BLaER1 treated with 17β-estradiol and CSF1 and Interleukin-3, amounts not matched to agents 10 nM and 100 nM (cell line): Measurements from ENCODE around the gene PYDC1.
"Not testable (repeated sequence)": the region's sequence is repeated elsewhere in the genome, so short reads cannot be mapped to it uniquely, and the experiment has no call there.

Experiments
- H3K27ac ChIP-seq, 11 experiments: shearing (Covaris generic); formaldehyde crosslinking; 2 replicates each; pipeline ENCODE4 v1.8.1; 2022
- H3K27me3 ChIP-seq, 11 experiments: shearing (Covaris generic); formaldehyde crosslinking; 2 replicates each; pipeline ENCODE4 v1.8.1; 2022
- H3K36me3 ChIP-seq, 11 experiments: shearing (Covaris generic); formaldehyde crosslinking; 2 replicates each; pipeline ENCODE4 v1.8.1; 2022
- H3K4me1 ChIP-seq, 10 experiments: shearing (Covaris generic); formaldehyde crosslinking; 2 replicates each; pipeline ENCODE4 v1.8.1; 2022
- H3K4me2 ChIP-seq, 11 experiments: shearing (Covaris generic); formaldehyde crosslinking; 2 replicates each; pipeline ENCODE4 v1.8.1; 2022
- H3K4me3 ChIP-seq, 10 experiments: shearing (Covaris generic); formaldehyde crosslinking; 2 replicates each; pipeline ENCODE4 v1.8.1; 2022
- H3K9ac ChIP-seq, 11 experiments: shearing (Covaris generic); formaldehyde crosslinking; 2 replicates each; pipeline ENCODE4 v1.8.1; 2022
- H3K9me3 ChIP-seq, 11 experiments: shearing (Covaris generic); formaldehyde crosslinking; replicated peaks in 1 of 11; 2 replicates each; pipeline ENCODE4 v1.8.1; 2022
- H4K20me1 ChIP-seq, 11 experiments: shearing (Covaris generic); formaldehyde crosslinking; 2 replicates each; pipeline ENCODE4 v1.8.1; 2022
- Cebpa-rat ChIP-seq, 11 experiments: shearing (Covaris generic); IDR thresholded peaks; 2 replicates each; pipeline ENCODE4 v1.8.1; 2022

PYDC1 gene

GRCh38 chr16:31196324-31197088 is 20.4 kb downstream of the PYDC1 start:
- peaks cover 89 to 100% (median 100%) of the 10 kb centered on the region in 11 experiments for H4K20me1 ChIP-seq
- H3K9ac ChIP-seq: peak overlapping the region in 3 of 11 experiments; percentile 23 to 37 (median 29); a peak in 3 of 22 replicates
- H3K4me3 ChIP-seq: no peak overlapping the region
- no peaks in the 10 kb centered on the region for H3K27me3 ChIP-seq
- H3K27ac ChIP-seq: no peak overlapping the region
- H3K9me3 ChIP-seq: no peaks in the 10 kb centered on the region
- peaks cover 33 to 83% (median 54%) of the 10 kb centered on the region in 10 experiments for H3K4me1 ChIP-seq
- TF ChIP-seq Cebpa-rat (IDR thresholded peaks at IDR 0.05): peak in 7 of 11 experiments; percentile 22 to 80 (median 47); a peak in 8 of 22 replicates
- peak overlapping the region in 5 of 11 experiments; percentile 4 to 28 (median 12); a peak in 2 of 22 replicates for H3K4me2 ChIP-seq
- H3K36me3 ChIP-seq: peaks cover 74 to 95% (median 83%) of the 10 kb centered on the region in 11 experiments

- H3K27me3 ChIP-seq, H3K4me3 ChIP-seq, H3K27ac ChIP-seq, H3K9me3 ChIP-seq: not testable (repeated sequence)
- H3K9ac ChIP-seq: peak overlapping the region in 1 of 11 experiments; percentile 23; a peak in 1 of 22 replicates
- peaks cover 27 to 83% (median 47%) of the 10 kb centered on the region in 10 experiments for H3K4me1 ChIP-seq
- H3K4me2 ChIP-seq: 0 out of 22 replicates have a peak overlapping the region, but pooled peaks of 3 of the 11 experiments have one; percentile 4 to 21 (median 6)
- peaks cover 80 to 97% (median 90%) of the 10 kb centered on the region in 11 experiments for H3K36me3 ChIP-seq
- H4K20me1 ChIP-seq: peaks cover 96 to 100% (median 100%) of the 10 kb centered on the region in 11 experiments
Measured at GRCh38 chr16:31195861-31196260, 21.1 kb downstream of the PYDC1 start.

GRCh38 chr16:31194898-31195297 is 22.0 kb downstream of the PYDC1 start:
- H3K27ac ChIP-seq: no peak overlapping the region
- H3K4me2 ChIP-seq: no peak overlapping the region
- H3K36me3 ChIP-seq: peaks cover 90 to 100% (median 94%) of the 10 kb centered on the region in 11 experiments
- H3K4me1 ChIP-seq: peaks cover 17 to 83% (median 38%) of the 10 kb centered on the region in 10 experiments
- no peak overlapping the region for H3K9ac ChIP-seq
- no peak overlapping the region for H3K4me3 ChIP-seq
- no peaks in the 10 kb centered on the region for H3K9me3 ChIP-seq
- H4K20me1 ChIP-seq: peaks cover 98 to 100% (median 100%) of the 10 kb centered on the region in 11 experiments
- no peaks in the 10 kb centered on the region for H3K27me3 ChIP-seq
- no peak for TF ChIP-seq Cebpa-rat (IDR thresholded peaks at IDR 0.05)

- H4K20me1 ChIP-seq: peaks cover 98 to 100% (median 100%) of the 10 kb centered on the region in 11 experiments
- H3K4me2 ChIP-seq: no peak overlapping the region
- peaks cover 90 to 100% (median 94%) of the 10 kb centered on the region in 11 experiments for H3K36me3 ChIP-seq
- H3K4me3 ChIP-seq: no peak overlapping the region
- peaks cover 7 to 83% (median 27%) of the 10 kb centered on the region in 10 experiments; a peak in 19 of 20 replicates for H3K4me1 ChIP-seq
- H3K27me3 ChIP-seq: no peaks in the 10 kb centered on the region
- H3K27ac ChIP-seq: no peak overlapping the region
- no peak for TF ChIP-seq Cebpa-rat (IDR thresholded peaks at IDR 0.05)
- no peaks in the 10 kb centered on the region for H3K9me3 ChIP-seq
- peak overlapping the region in 2 of 11 experiments; percentile 3 to 34; a peak in 1 of 22 replicates for H3K9ac ChIP-seq
Measured at GRCh38 chr16:31193874-31194273, 23.1 kb downstream of the PYDC1 start.

- peaks cover 92 to 100% (median 97%) of the 10 kb centered on the region in 11 experiments for H3K36me3 ChIP-seq
- no peak for TF ChIP-seq Cebpa-rat (IDR thresholded peaks at IDR 0.05)
- H3K9ac ChIP-seq: no peak overlapping the region
- H3K4me1 ChIP-seq: peaks cover 0 to 83% (median 19%) of the 10 kb centered on the region in 10 experiments; a peak in 15 of 20 replicates
- no peak overlapping the region for H3K4me2 ChIP-seq
- H3K27me3 ChIP-seq: no peaks in the 10 kb centered on the region
- no peaks in the 10 kb centered on the region for H3K9me3 ChIP-seq
- H3K27ac ChIP-seq: no peak overlapping the region
- H3K4me3 ChIP-seq: no peak overlapping the region
- H4K20me1 ChIP-seq: peaks cover 98 to 100% (median 100%) of the 10 kb centered on the region in 11 experiments
Measured at GRCh38 chr16:31192856-31193642, 23.9 kb downstream of the PYDC1 start.

- Histone ChIP-seq H3K27ac (no peak overlapping the region; a peak in 1 of 22 replicates), H4K20me1 (peaks cover 100% of the 10 kb centered on the region in 11 experiments), H3K27me3 (no peaks in the 10 kb centered on the region), H3K4me2 (peak overlapping the region in 2 of 11 experiments; percentile 8 to 27; a peak in 2 of 22 replicates), H3K9me3 (no peaks in the 10 kb centered on the region), H3K4me3 (no peak overlapping the region), H3K36me3 (peaks cover 100% of the 10 kb centered on the region in 11 experiments), H3K9ac (peak overlapping the region in 1 of 11 experiments; percentile 58; a peak in 2 of 22 replicates), H3K4me1 (peaks cover 0 to 83% (median 13%) of the 10 kb centered on the region in 10 experiments; a peak in 12 of 20 replicates)
- no peak for TF ChIP-seq Cebpa-rat (IDR thresholded peaks at IDR 0.05)
Measured at GRCh38 chr16:31191697-31192428, 25.1 kb downstream of the PYDC1 start.

GRCh38 chr16:31190818-31191444 is 26.0 kb downstream of the PYDC1 start:
- no peak overlapping the region for H3K27ac ChIP-seq
- H3K4me2 ChIP-seq: peak overlapping the region in 2 of 11 experiments; percentile 8 to 27; a peak in 3 of 22 replicates
- H3K4me3 ChIP-seq: no peak overlapping the region
- H3K9me3 ChIP-seq: no peaks in the 10 kb centered on the region
- no peaks in the 10 kb centered on the region for H3K27me3 ChIP-seq
- H4K20me1 ChIP-seq: peaks cover 100% of the 10 kb centered on the region in 11 experiments
- peaks cover 98 to 100% (median 100%) of the 10 kb centered on the region in 11 experiments for H3K36me3 ChIP-seq
- H3K9ac ChIP-seq: peak overlapping the region in 2 of 11 experiments; percentile 34 to 58; a peak in 2 of 22 replicates
- H3K4me1 ChIP-seq: peaks cover 0 to 83% (median 17%) of the 10 kb centered on the region in 10 experiments; a peak in 16 of 20 replicates
- no peak for TF ChIP-seq Cebpa-rat (IDR thresholded peaks at IDR 0.05)

GRCh38 chr16:31190061-31190460 is 26.9 kb downstream of the PYDC1 start:
- no peak overlapping the region; a peak in 1 of 22 replicates for H3K9ac ChIP-seq
- peaks cover 97 to 100% (median 100%) of the 10 kb centered on the region in 11 experiments for H3K36me3 ChIP-seq
- H4K20me1 ChIP-seq: peaks cover 100% of the 10 kb centered on the region in 11 experiments

More at GRCh38 chr16:31190061-31190460, 26.9 kb downstream of the PYDC1 start:
- no peak for TF ChIP-seq Cebpa-rat (IDR thresholded peaks at IDR 0.05)
- H3K4me3 ChIP-seq: no peak overlapping the region
- no peak overlapping the region; a peak in 1 of 22 replicates for H3K4me2 ChIP-seq
- H3K27me3 ChIP-seq: no peaks in the 10 kb centered on the region
- no peak overlapping the region for H3K27ac ChIP-seq
- H3K4me1 ChIP-seq: peaks cover 0 to 84% (median 22%) of the 10 kb centered on the region in 10 experiments; a peak in 18 of 20 replicates
- no peaks in the 10 kb centered on the region for H3K9me3 ChIP-seq
